HEK293 (cell line): Measurements from ENCODE around the gene PDZD4.
A peak's percentile ranks its signal among the peaks of the same experiment; 100 is the strongest.

Source experiments
- CTCF ChIA-PET: fragments of 350-600 bp; formaldehyde crosslinking; extraction: SDS; loops from one replicate; lab custom pipeline; 2021; ENCODE audit warnings: antibody characterized with exemption; lab: Yijun Ruan, JAX
- POLR2A ChIA-PET: fragments of 300-600 bp; formaldehyde crosslinking; extraction: SDS; loops from one replicate; lab custom pipeline; 2020; ENCODE audit warnings: antibody characterized with exemption, inconsistent platforms; lab: Yijun Ruan, JAX
- H3K27ac ChIP-seq: fragments of 200-500 bp; sonication (Bioruptor generic); 2 replicates; pipeline ENCODE4 v1.5.1; 2014; ENCODE audit warnings: low read depth, low read length, control low read depth, inconsistent platforms; ENCODE audit errors: extremely low read depth
- H3K36me3 ChIP-seq, 2 experiments: fragments of 200-500 bp in 1 of 2; sonication (Bioruptor generic) in 1 of 2; 1 replicate in 1 of 2; 2 replicates in 1 of 2; pipeline ENCODE4 v1.5.1; 2014 to 2017; ENCODE audit warnings: inconsistent platforms in 2 of 2, low read length in 2 of 2; ENCODE audit not compliant: control insufficient read depth in 2 of 2, insufficient read depth in 1 of 2
- H3K4me1 ChIP-seq: fragments of 200-500 bp; sonication (Bioruptor generic); 2 replicates; pipeline ENCODE4 v1.5.1; 2014; ENCODE audit warnings: mild to moderate bottlenecking, low read length, inconsistent platforms; ENCODE audit not compliant: control insufficient read depth, insufficient read depth
- H3K4me3 ChIP-seq: 2 replicates; pipeline ENCODE4 v1.5.1; 2011; ENCODE audit warnings: low read depth, mild to moderate bottlenecking, control low read depth, low read length, moderate library complexity
- H3K9me3 ChIP-seq: fragments of 200-500 bp; sonication (Bioruptor generic); 2 replicates; pipeline ENCODE4 v1.5.1; 2014; ENCODE audit warnings: low read depth, low read length, inconsistent platforms; ENCODE audit not compliant: control insufficient read depth, insufficient read depth
- GLI4 ChIP-seq: fragments of 450-650 bp; formaldehyde crosslinking; IDR thresholded peaks from 2 replicates; pipeline ENCODE4 v1.5.1; 2016; ENCODE audit warnings: missing biosample characterization, missing genetic modification characterization
- GLIS2 ChIP-seq: fragments of 450-650 bp; formaldehyde crosslinking; IDR thresholded peaks from 2 replicates; pipeline ENCODE4 v1.5.1; 2016; ENCODE audit warnings: missing biosample characterization, missing genetic modification characterization
- SP2 ChIP-seq: fragments of 450-650 bp; formaldehyde crosslinking; IDR thresholded peaks from 2 replicates; pipeline ENCODE4 v1.5.1; 2016; ENCODE audit warnings: missing biosample characterization, missing genetic modification characterization
- YY2 ChIP-seq: fragments of 450-650 bp; formaldehyde crosslinking; IDR thresholded peaks from 2 replicates; pipeline ENCODE4 v1.5.1; 2016; ENCODE audit warnings: missing biosample characterization, missing genetic modification characterization
- ZBTB10 ChIP-seq: fragments of 450-650 bp; formaldehyde crosslinking; IDR thresholded peaks from 2 replicates; pipeline ENCODE4 v1.5.1; 2016; ENCODE audit warnings: missing biosample characterization, missing genetic modification characterization
- ZBTB48 ChIP-seq: fragments of 450-650 bp; formaldehyde crosslinking; IDR thresholded peaks from 2 replicates; pipeline ENCODE4 v1.5.1; 2016; ENCODE audit warnings: missing biosample characterization, missing genetic modification characterization
- ZBTB7A ChIP-seq: fragments of 450-650 bp; formaldehyde crosslinking; IDR thresholded peaks from 2 replicates; pipeline ENCODE4 v1.5.1; 2016; ENCODE audit warnings: low read depth, missing biosample characterization, missing genetic modification characterization
- ZFP37 ChIP-seq: fragments of 450-650 bp; formaldehyde crosslinking; IDR thresholded peaks from 2 replicates; pipeline ENCODE4 v1.5.1; 2016; ENCODE audit warnings: missing biosample characterization, missing genetic modification characterization
- ZIC2 ChIP-seq: fragments of 450-650 bp; formaldehyde crosslinking; IDR thresholded peaks from 2 replicates; pipeline ENCODE4 v1.5.1; 2016; ENCODE audit warnings: missing biosample characterization, missing genetic modification characterization
- ZNF121 ChIP-seq: fragments of 450-650 bp; formaldehyde crosslinking; IDR thresholded peaks from 2 replicates; pipeline ENCODE4 v1.5.1; 2016; ENCODE audit warnings: missing biosample characterization, missing genetic modification characterization
- ZNF2 ChIP-seq: fragments of 450-650 bp; formaldehyde crosslinking; IDR thresholded peaks from 2 replicates; pipeline ENCODE4 v1.5.1; 2016; ENCODE audit warnings: missing biosample characterization, missing genetic modification characterization
- ZNF211 ChIP-seq: fragments of 450-650 bp; formaldehyde crosslinking; IDR thresholded peaks from 2 replicates; pipeline ENCODE4 v1.5.1; 2016; ENCODE audit warnings: low read depth, missing biosample characterization, missing genetic modification characterization
- ZNF274 ChIP-seq, 2 experiments: fragments of 200-500 bp in 1 of 2; fragments of 450-650 bp in 1 of 2; sonication (Bioruptor generic) in 1 of 2; formaldehyde crosslinking in 1 of 2; IDR thresholded peaks; 2 replicates each; pipeline versions ENCODE4 v1.5.1 to v1.6.1; 2014 to 2016; ENCODE audit warnings: borderline replicate concordance in 1 of 2, inconsistent platforms in 1 of 2, low read length in 1 of 2, missing biosample characterization in 1 of 2, missing genetic modification characterization in 1 of 2
- ZNF639 ChIP-seq: fragments of 450-650 bp; formaldehyde crosslinking; IDR thresholded peaks from 2 replicates; pipeline ENCODE4 v1.5.1; 2016; ENCODE audit warnings: missing biosample characterization, missing genetic modification characterization
- ZNF654 ChIP-seq: fragments of 450-650 bp; formaldehyde crosslinking; IDR thresholded peaks from 2 replicates; pipeline ENCODE4 v1.5.1; 2016; ENCODE audit warnings: low read depth, missing biosample characterization, missing genetic modification characterization
- TF ChIP-seq, protein P1 (sequence below): fragments of 450-650 bp; formaldehyde crosslinking; IDR thresholded peaks from 2 replicates; pipeline ENCODE4 v1.5.1; 2016; ENCODE audit warnings: missing biosample characterization, missing genetic modification characterization
- TF ChIP-seq, protein P2 (sequence below): fragments of 450-650 bp; formaldehyde crosslinking; IDR thresholded peaks from 2 replicates; pipeline ENCODE4 v1.5.1; 2017; ENCODE audit warnings: missing biosample characterization, missing genetic modification characterization

Gene PDZD4

GRCh38 chrX:153797415-153798015 lies 32.8 kb downstream of the PDZD4 start:
- Histone ChIP-seq H3K9me3 (no peaks in the 10 kb centered on the region), H3K27ac (no peak overlapping the region), H3K4me3 (no peak overlapping the region), H3K4me1 (no peaks in the 10 kb centered on the region), H3K36me3 (peaks cover 5 to 42% of the 10 kb centered on the region in 2 experiments; a peak in 2 of 3 replicates)
- ChIA-PET CTCF (no interaction called here), POLR2A (no interaction called here)
- TF ChIP-seq ZNF639: no peak
- no peak for TF ChIP-seq ZNF274 (IDR thresholded peaks at IDR 0.05; ENCODE audit: low read length)
- peak; percentile 95 for TF ChIP-seq ZNF274 (tag by site-specific recombination; IDR thresholded peaks at IDR 0.05; ENCODE audit: borderline replicate concordance)

DNA sequence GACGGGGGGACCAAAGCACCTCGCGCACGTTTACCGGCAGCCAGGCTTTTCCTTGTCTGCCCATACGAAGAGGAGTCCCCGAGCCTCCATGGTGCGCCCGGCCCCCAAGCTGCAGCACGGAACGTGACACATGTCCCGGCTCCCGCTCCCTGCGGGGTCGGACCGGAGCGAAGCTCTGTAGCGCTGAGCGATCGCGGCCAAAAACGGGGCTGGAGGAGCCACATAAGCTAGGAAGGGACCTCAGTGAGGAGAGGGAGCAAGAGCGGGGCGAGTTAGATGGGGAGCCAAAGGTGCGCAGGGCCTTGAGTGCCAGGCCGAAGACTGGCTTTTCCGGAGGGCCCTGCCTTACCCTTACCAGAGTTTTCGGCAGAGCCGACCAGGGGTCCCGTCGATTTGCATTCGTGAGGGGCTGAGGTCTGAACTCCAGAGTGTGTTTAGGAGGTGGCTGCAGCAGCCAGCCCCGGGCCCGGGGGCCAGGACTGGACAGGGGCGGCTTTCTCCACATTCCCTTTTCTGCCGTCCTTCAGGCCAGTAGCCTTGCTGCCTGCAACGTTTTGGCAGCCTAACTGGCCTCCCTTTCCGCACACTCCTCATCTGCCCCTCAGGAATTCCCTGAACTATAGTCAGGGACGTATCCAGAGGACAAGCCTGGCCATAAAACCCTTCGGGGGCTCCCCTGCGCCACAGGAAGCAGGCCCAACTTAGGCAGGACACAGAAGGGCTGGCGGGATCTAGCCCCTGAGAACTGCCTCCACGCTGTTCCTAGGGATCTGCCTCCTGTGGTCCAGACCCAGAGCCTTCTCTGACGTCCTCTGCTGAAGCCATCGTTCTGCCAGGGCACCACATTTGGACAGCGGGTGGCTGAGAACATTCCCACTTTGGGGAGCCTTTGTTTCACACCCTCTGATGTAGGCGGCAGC lies 35.2 kb downstream of the PDZD4 start:
- peak overlapping the region; percentile 80 for H3K4me3 ChIP-seq
- peaks cover 5 to 53% of the 10 kb centered on the region in 2 experiments; a peak in 2 of 3 replicates for H3K36me3 ChIP-seq
- H3K4me1 ChIP-seq: no peaks in the 10 kb centered on the region
- no peaks in the 10 kb centered on the region for H3K9me3 ChIP-seq
- CTCF ChIA-PET: interaction anchor here (1.1 kb wide), 1 partner anchor 31 kb away, joined by 3 read pairs; the partner anchor contains the start of gene PLXNB3
- H3K27ac ChIP-seq: peak overlapping the region; percentile 89
- POLR2A ChIA-PET: interaction anchor here (0.6 to 1.9 kb wide), 12 partner anchors 8 to 140 kb away, joined by 3 to 16 read pairs (median 4); partner anchors contain the start of genes NAA10 and SRPK3
- TF ChIP-seq ZBTB48 (tag by site-specific recombination) (0 out of 2 replicates have a peak, but pooled peaks have one; percentile 17), ZFP37 (0 out of 2 replicates have a peak, but pooled peaks have one; percentile 7), ZNF211 (tag by site-specific recombination) (no peak), GLIS2 (tag by site-specific recombination) (0 out of 2 replicates have a peak, but pooled peaks have one; percentile 48), GLI4 (tag by site-specific recombination) (peak; percentile 75; the same call in 1 of the 2 replicates), ZNF2 (0 out of 2 replicates have a peak, but pooled peaks have one; percentile 19), ZNF654 (tag by site-specific recombination) (no peak), ZNF121 (tag by site-specific recombination) (0 out of 2 replicates have a peak, but pooled peaks have one; percentile 15), ZIC2 (tag by site-specific recombination) (peak; percentile 28; the same call in 1 of the 2 replicates)

DNA sequence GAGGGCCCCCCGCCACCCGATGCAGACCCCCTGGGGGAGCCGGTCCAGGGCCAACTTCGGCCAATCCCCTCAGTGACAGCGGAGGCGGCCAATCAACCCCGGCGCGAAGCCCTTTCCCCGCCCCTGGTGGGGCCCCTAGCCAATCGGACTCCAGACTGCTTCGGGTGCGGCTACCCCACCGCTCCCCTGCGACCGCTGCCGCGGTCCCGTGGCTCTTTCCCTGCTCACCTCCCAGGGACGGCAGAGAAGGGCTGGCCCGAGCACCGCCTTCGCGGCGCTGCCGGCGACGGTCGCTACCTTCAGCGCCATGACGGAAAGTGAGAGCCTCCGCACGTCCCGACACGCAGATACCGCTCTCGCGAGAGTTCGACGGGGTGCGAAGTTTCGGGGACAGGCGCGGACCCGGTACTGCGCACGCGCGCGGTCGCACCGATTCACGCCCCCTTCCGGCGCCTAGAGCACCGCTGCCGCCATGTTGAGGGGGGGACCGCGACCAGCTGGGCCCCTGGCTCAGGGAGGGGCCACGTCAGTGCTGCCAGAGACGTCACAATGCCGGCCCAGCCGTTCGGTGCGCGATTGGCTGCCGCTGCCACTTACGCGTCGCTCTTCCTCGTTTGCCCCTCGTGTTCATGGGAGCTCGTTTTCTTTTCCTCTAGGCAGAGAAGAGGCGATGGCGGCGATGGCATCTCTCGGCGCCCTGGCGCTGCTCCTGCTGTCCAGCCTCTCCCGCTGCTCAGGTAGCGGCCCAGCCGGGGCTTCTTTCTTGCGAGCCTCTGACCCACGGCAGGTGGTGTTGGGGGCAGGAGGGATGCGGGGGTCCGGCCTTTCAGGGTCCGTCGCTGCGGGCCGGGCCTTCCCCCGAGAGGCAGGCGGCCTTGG lies 36.1 kb downstream of the PDZD4 start, which contains the start of the genes IDH3G and SSR4:
Gene IDH3G (minus strand): TSS at position 358 of the 879 bp plus-strand sequence. CDS start 49 bp downstream, at position 309.
Gene SSR4 (plus strand): TSS at position 651 of the 879 bp plus-strand sequence. CDS start 20 bp downstream, at position 671.
- peaks cover 5 to 59% of the 10 kb centered on the region in 2 experiments; a peak in 2 of 3 replicates for H3K36me3 ChIP-seq
- ChIA-PET CTCF (interaction anchor here (1.1 kb wide), 2 partner anchors 12 to 30 kb away, joined by 3 read pairs; partner anchors contain the start of gene PLXNB3), POLR2A (interaction anchor here (0.6 to 1.9 kb wide), 14 partner anchors 9 to 696 kb away, joined by 3 to 16 read pairs (median 4); partner anchors contain the start of genes NAA10, SLC10A3 and SRPK3)
- peak within 1 kb of the TSS; percentile 89 for H3K27ac ChIP-seq
- no peaks in the 10 kb centered on the region for H3K9me3 ChIP-seq
- H3K4me3 ChIP-seq: peak within 1 kb of the TSS; percentile 80
- no peaks in the 10 kb centered on the region for H3K4me1 ChIP-seq
- TF ChIP-seq ZBTB7A (tag by site-specific recombination) (peak; percentile 62), ZIC2 (tag by site-specific recombination) (0 out of 2 replicates have a peak, but pooled peaks have one; percentile 22), YY2 (tag by site-specific recombination) (peak; percentile 94), ZBTB10 (tag by site-specific recombination) (peak; percentile 65; the same call in 1 of the 2 replicates), SP2 (tag by site-specific recombination) (peak; percentile 84)
- TF ChIP-seq, protein P1, sequence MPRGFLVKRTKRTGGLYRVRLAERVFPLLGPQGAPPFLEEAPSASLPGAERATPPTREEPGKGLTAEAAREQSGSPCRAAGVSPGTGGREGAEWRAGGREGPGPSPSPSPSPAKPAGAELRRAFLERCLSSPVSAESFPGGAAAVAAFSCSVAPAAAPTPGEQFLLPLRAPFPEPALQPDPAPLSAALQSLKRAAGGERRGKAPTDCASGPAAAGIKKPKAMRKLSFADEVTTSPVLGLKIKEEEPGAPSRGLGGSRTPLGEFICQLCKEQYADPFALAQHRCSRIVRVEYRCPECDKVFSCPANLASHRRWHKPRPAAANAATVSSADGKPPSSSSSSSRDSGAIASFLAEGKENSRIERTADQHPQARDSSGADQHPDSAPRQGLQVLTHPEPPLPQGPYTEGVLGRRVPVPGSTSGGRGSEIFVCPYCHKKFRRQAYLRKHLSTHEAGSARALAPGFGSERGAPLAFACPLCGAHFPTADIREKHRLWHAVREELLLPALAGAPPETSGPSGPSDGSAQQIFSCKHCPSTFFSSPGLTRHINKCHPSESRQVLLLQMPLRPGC (tag by site-specific recombination): peak; percentile 18; the same call in 1 of the 2 replicates
- TF ChIP-seq, protein P2, sequence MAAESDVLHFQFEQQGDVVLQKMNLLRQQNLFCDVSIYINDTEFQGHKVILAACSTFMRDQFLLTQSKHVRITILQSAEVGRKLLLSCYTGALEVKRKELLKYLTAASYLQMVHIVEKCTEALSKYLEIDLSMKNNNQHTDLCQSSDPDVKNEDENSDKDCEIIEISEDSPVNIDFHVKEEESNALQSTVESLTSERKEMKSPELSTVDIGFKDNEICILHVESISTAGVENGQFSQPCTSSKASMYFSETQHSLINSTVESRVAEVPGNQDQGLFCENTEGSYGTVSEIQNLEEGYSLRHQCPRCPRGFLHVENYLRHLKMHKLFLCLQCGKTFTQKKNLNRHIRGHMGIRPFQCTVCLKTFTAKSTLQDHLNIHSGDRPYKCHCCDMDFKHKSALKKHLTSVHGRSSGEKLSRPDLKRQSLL: no peak
